Frontal cortex (tissue), 4 donors: ENCODE results near the gene ZNF273. TPM values are rescaled to one million over a fixed set of nuclear protein-coding genes. Genes with fewer than 3 reads are reported as not detected.
"Not testable (repeated sequence)": the region's sequence is repeated elsewhere in the genome, so short reads cannot be mapped to it uniquely, and the experiment has no call there.

Source experiments
- DNase-seq, 2 donors: peaks; one replicate each; pipeline ENCODE4 v3.0.0; 2012; ENCODE audit warnings: low spot score in 2 of 2
- FAIRE-seq: peaks from 2 replicates; lab custom pipeline; 2012; peaks lifted over from hg19 to GRCh38; lab: Jason Lieb, UNC
- total RNA-seq: library from RNA; depleted of rRNA; stranded (reverse); fragments of >200 nt; gene quantifications from one replicate; pipeline ENCODE4 v1.2.3, GENCODE V29; 2014
- donor health status: control.
- donor health status: control.
- donor health status: control.

Gene ZNF273
- total RNA-seq, 1 donor from 2014 or later = 40.8 TPM

DNA sequence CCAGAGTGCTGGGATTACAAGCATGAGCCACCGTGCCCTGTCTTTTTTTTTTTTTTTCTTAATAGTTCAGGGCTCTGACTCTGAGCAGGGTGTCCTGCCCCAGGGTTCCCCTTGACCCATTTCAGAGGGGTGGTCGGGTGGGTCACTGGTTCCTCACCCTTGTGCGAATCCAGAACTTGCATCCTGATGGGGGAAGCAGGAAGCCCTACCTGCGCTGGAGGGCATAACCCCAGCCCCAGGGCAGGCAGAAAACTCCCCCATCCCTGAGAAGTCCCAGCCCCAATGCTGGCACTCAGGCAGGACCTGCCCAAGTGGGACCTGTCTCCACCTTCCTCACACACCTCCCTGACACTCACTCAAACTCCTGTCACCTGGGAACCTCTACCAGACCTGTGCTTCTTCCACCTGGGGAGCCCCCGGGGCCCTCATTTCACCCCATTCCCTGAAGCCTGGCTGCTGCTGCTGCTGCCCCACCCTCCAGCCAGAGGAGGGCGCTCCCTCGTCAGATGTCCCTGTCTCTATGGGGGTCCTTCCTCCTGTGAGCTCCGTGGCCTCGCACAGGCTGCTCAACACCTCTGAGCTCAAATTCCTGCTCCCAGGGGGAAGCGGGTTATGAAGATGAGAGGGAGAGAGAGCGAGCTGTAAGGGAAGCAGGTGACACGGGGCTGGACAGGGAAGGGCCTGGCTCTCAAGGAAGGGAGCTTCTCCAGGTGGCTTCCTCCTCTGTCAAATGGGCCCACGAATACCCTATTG is 15.1 kb upstream of the ZNF273 start:
- DNase-seq = peak; percentile 29 to 53
- no peak for FAIRE-seq

- FAIRE-seq (no peak), DNase-seq (no peak)
Measured at GRCh38 chr7:64888561-64888900, 14.5 kb upstream of the ZNF273 start.

DNA sequence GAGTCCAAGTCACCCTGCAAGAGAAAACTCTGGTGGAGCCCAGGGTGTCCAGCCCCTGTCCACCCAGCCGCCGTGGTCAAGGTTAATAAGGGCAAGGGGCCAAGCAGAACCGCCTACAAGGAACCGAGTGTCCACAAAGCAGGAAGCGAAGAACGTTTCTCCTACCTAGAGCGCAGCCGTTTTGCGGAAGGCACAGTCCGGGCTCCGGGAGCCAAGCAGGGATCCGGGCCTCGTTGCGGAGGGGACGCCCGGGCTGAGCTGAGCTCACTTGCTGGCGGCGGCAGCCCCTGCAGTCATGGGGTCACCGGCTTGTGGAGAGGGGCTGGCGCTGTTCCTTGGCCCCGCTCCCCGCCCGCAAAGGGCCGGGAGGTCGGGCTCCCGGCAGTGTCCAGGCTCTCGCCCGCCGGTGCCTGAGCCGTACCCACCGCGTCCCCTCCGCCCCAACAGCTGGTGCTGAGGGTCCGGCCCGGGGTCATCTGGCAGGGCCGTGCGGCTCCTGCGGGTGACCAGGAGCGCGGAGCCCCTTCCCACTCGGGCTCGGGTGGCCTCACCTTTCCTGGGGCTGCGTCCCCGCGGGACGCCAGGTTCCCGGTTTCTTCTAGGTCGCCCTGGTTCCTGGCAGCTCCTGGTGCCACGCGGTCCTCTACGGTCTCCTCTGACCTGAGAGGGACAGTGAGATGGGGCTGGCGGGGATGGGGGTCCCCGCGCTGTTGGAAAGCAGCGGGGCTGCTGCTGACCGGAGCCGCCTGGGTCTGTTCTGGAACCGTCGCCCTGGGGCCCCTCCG is 14.0 kb upstream of the ZNF273 start:
- DNase-seq (peak; percentile 25 to 37), FAIRE-seq (no peak)

DNA sequence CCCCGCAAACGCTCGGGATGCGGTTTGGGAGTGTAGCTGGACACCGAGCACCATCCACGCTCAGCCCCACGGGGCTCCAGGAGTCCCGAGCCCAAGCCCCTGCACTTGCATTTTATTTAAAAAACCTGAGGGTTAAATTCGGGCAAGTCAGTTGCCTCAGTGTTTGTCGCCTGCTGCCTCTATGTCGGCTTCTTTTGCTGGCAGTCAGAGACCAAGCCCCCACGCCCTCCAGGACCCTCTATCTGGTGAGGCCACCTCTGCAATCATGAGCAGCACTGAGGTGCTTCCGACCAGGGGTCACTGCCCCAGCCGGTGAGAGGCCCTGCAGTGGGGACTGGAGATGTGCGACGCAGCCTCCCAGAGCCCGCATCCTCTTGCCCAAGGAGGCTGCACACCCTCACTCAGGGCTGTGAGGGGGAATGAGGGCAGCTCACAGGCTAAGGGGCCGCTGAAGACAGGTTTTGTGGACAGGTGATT is 13.3 kb upstream of the ZNF273 start:
- DNase-seq (peak; percentile 9 to 20), FAIRE-seq (no peak)

GRCh38 chr7:64890273-64890672 is 12.8 kb upstream of the ZNF273 start:
- FAIRE-seq, DNase-seq: not testable (repeated sequence)

DNA sequence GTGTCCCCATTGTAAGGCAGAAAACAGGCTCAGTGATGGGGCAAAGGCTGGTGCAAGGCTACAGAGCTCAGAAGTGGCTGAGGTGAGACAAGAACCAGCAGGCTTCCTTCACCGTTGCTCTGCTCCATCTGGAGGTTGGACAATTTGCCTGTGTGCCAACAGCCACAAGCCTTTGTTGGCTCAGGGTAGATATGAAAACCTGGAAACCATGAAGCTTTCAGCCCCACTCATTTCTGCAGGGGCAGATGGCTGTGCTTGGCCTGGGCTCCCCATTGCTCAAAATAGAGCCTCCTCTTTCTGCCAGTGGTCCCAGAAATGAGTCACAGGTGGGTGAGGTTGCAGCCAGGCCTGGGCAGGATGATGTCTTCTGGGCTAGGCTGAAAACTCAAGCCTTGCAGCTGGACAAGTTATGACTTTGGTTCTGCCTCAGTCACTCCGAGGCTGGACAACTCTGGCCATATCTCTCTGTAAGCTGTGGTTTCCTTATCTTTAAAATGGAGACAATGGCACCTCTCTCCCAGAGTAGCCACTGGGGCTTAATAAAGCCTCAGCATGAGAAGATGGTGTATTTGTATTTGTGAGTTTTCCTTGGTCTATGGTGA is 12.2 kb upstream of the ZNF273 start:
- DNase-seq (peak; percentile 14 to 16), FAIRE-seq (no peak)

- peak in 1 of 2 donors; percentile 18 for DNase-seq
- FAIRE-seq = not testable (repeated sequence)
Measured at GRCh38 chr7:64891363-64892081, 11.6 kb upstream of the ZNF273 start.

GRCh38 chr7:64892116-64892515 is 11.0 kb upstream of the ZNF273 start:
- FAIRE-seq (no peak), DNase-seq (peak; percentile 13 to 20)

DNA sequence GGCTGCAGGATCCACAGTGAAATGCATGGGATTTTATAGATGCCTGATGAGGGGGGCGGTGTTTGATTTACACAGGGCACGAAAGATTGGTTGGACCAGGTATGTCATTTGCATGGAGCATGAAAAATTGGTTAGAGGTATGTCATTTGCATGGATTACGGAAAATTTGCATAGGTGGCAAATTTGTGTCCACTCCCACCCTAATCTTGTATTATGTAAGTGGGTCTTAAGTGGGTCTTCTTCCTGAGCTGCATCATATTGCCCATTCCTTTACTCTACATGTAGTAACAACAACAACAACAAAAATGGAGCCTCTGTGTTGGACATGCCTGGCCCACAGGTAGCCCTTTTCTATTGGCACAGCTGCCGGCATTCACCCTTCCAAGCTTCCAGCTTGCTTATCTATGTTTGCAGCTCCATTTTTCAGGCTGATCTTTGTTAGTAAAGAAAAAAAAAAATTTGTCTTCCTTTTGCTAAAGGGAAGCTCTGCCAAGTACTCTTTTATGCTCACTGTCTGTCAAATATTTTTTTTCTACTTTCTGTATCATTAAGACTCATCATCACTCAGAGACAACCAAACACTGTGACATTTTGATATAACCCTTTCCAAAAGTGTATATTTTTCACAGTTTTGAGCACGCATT is 10.3 kb upstream of the ZNF273 start:
- FAIRE-seq (no peak), DNase-seq (no peak)

GRCh38 chr7:64893401-64893800 is 9.7 kb upstream of the ZNF273 start:
- FAIRE-seq (no peak), DNase-seq (no peak)

DNA sequence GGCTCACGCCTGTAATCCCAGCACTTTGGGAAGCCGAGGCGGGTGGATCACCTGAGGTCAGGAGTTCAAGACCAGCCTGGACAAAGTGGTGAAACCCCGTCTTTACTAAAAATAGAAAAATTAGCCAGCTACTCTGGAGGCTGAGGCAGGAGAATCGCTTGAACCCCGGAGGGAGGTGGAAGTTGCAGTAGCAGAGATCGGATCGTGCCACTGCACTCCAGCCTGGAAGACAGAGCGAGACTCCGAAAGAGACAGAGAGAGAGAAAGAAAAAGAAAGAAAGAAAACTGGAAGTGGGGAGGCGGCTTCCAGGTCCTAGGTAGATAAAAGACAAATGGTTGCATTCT is 640 bp upstream of the ZNF273 start:
- not testable (repeated sequence) for FAIRE-seq, DNase-seq

DNA sequence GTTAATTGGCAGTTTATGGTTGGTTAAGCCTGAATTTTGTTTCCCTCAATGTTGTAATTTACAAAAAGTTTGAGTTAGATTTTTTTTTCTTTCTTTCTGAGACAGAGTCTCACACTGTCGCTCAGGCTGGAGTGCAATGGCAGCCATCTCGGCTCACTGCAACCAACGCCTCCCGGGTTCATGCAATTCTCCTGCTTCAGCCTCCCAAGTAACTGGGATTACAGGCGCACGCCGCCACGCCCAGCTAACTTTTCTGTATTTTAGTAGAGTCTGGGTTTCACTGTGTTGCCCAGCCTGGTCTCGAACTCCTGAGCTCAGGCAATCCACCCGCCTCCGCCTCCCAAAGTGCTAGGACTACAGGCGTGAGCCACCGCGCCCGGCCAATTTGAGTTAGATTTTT is 935 bp downstream of the ZNF273 start:
- DNase-seq = no peak
- no peak for FAIRE-seq

GRCh38 chr7:64905133-64905532 is 2.1 kb downstream of the ZNF273 start:
- DNase-seq (no peak), FAIRE-seq (no peak)

DNA sequence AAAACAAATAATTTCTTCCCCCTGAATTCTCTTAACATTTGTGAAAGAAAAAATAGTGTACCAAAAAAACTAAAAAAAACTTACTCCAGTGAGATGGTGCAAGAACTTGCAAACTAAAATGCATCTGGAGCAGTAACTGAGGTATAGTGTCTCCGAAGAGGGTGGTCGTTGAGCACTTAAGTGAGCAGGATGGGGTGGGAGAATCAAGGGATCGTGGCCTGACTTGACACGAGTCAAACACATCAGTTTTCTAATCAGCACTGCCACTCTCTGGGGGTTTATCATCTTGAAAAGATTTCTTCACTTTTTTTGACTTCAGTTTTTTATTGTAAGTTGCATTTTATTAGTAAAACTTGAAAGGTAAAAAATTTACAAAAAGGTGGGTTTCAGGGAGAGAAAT is 2.5 kb downstream of the ZNF273 start:
- DNase-seq = no peak
- FAIRE-seq = no peak

GRCh38 chr7:64907641-64908326 is 4.7 kb downstream of the ZNF273 start:
- no peak for DNase-seq
- no peak for FAIRE-seq

- FAIRE-seq (no peak), DNase-seq (no peak)
Measured at GRCh38 chr7:64908358-64908757, 5.3 kb downstream of the ZNF273 start.

DNA sequence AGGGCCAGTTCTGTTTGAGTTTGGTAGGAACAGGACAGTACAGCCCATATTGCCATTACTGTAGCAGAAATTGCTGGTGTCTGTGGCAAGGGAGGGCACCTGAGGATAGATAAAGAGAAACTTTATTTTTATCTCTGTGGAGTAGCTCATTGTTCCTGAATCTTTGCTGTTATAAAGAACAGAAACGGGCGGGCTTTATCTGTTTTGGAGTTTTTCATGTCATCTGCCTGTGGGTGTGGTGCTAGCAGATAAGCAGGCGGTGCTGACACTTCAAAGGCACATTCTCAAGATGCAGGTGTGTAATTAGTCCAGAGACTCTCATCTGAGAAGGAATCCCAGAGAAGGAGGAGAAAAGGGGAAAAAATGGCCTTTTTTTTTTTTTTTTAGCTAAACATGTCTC is 11.5 kb downstream of the ZNF273 start:
- FAIRE-seq (no peak), DNase-seq (no peak)

DNA sequence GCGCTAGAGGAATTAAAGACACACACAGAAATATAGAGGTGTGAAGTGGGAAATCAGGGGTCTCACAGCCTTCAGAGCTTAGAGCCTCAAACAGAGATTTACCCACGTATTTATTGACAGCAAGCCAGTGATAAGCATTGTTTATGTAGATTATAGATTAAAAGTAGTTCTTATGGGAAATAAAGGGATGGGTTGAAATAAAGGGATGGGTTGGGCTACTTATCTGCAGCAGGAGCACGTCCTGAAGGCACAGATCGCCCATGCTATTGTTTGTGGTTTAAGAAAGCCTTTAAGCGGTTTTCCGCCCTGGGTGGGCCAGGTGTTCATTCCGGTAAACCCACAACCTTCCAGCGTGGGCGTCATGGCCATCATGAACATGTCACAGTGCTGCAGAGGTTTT is 12.2 kb downstream of the ZNF273 start:
- not testable (repeated sequence) for DNase-seq, FAIRE-seq
